Measurements from ENCODE around the gene GRAMD2A.

GRAMD2A gene

DNA sequence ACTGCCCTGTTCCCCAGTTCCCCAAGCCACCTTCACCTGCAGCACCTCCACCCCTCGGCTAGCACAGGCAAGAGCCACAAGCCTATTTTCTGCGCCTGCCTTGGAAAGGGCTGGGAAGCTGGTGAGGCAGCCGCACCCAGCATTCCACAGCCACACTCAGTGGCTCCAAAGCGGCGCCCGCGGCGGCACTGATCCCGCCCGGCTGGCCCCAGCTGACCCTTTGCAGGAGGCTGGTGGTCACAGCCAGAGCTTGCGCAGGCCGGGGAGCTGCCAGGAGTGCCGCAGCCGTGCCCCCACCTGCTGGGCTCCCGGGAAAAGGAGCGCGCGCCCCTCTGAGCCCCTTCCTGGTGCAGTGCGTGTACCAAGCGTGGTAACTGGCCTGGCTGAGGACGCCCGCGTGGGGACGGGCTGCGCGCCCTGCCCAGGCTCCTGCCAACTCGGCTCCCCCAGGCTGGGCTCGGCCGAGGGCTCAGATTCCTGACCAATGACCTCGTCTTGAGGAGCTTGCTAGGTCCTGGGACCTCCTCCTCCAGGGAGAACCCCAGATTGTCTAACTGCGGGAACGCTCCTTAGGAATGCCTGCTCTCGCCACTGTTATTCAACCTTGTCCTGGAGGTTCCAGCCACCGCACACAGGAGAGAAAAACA is 13.3 kb downstream of the GRAMD2A start (continued):
- TF ChIP-seq, protein P1, sequence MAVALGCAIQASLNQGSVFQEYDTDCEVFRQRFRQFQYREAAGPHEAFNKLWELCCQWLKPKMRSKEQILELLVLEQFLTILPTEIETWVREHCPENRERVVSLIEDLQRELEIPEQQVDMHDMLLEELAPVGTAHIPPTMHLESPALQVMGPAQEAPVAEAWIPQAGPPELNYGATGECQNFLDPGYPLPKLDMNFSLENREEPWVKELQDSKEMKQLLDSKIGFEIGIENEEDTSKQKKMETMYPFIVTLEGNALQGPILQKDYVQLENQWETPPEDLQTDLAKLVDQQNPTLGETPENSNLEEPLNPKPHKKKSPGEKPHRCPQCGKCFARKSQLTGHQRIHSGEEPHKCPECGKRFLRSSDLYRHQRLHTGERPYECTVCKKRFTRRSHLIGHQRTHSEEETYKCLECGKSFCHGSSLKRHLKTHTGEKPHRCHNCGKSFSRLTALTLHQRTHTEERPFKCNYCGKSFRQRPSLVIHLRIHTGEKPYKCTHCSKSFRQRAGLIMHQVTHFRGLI (tag by site-specific recombination; IDR thresholded peaks at IDR 0.05), result peak; percentile 86
- TF ChIP-seq SCRT2 (tag by site-specific recombination; IDR thresholded peaks at IDR 0.05) (0 out of 2 replicates have a peak, but pooled peaks have one; percentile 18), ZIC2 (tag by site-specific recombination; IDR thresholded peaks at IDR 0.05) (peak; percentile 86), GLIS1 (tag by site-specific recombination; IDR thresholded peaks at IDR 0.05) (peak; percentile 89), ZNF335 (tag by site-specific recombination; conservative IDR thresholded peaks at IDR 0.05) (peak; percentile 35; the same call in 1 of the 2 replicates), ZNF501 (tag by site-specific recombination; IDR thresholded peaks at IDR 0.05) (no peak)
- TF ChIP-seq, protein P2, sequence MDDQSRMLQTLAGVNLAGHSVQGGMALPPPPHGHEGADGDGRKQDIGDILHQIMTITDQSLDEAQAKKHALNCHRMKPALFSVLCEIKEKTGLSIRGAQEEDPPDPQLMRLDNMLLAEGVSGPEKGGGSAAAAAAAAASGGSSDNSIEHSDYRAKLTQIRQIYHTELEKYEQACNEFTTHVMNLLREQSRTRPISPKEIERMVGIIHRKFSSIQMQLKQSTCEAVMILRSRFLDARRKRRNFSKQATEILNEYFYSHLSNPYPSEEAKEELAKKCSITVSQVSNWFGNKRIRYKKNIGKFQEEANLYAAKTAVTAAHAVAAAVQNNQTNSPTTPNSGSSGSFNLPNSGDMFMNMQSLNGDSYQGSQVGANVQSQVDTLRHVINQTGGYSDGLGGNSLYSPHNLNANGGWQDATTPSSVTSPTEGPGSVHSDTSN (CRISPR knock-in tag; IDR thresholded peaks at IDR 0.05), result peak; percentile 71; the same call in 1 of the 2 replicates

DNA sequence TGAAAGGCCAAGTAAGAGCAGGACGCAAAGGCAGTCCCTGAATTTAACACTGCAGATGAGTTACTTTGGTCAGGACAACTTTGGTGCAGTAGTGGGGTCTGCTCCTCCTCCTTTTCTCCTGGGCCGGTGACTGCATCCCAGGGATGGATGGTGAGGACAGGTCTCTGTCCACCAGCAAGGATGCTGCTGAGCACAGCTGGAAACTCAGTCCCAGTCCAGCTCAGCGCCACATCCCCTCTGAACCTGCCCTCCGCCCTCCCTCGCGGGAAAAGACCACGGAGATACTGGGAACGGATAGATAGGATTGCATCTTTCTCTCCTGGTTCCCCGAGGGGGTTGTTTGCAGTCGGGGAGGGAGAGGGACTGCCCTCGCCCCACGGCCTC is 13.8 kb downstream of the GRAMD2A start:
- ChIA-PET POLR2A (interaction anchor here (0.5 to 0.6 kb wide), 2 partner anchors 47 to 440 kb away, joined by 3 to 8 read pairs; no protein-coding TSS in a partner anchor), CTCF (interaction anchor here (0.6 to 1.4 kb wide), 5 partner anchors 11 to 383 kb away, joined by 3 to 10 read pairs (median 4); no protein-coding TSS in a partner anchor)
- Histone ChIP-seq H3K36me3 (ENCODE audit: control insufficient read depth in 2 of 2, insufficient read depth in 1 of 2, low read length in 2 of 2) (no peaks in the 10 kb centered on the region), H3K4me3 (ENCODE audit: low read depth, low read length) (peak overlapping the region; percentile 9), H3K4me1 (ENCODE audit: control insufficient read depth, insufficient read depth, low read length) (peaks cover 6% of the 10 kb centered on the region; the same call in 1 of the 2 replicates), H3K27ac (ENCODE audit: extremely low read depth, low read depth, low read length) (no peak overlapping the region; the same call in 1 of the 2 replicates), H3K9me3 (ENCODE audit: control insufficient read depth, insufficient read depth, low read depth, low read length) (no peaks in the 10 kb centered on the region)
- TF ChIP-seq ZNF560 (tag by site-specific recombination; IDR thresholded peaks at IDR 0.05; ENCODE audit: borderline replicate concordance), result no peak
- no peak for TF ChIP-seq ZNF664 (tag by site-specific recombination; IDR thresholded peaks at IDR 0.05)
- no peak for TF ChIP-seq ZEB2 (tag by site-specific recombination; IDR thresholded peaks at IDR 0.05)
- TF ChIP-seq, protein P3, sequence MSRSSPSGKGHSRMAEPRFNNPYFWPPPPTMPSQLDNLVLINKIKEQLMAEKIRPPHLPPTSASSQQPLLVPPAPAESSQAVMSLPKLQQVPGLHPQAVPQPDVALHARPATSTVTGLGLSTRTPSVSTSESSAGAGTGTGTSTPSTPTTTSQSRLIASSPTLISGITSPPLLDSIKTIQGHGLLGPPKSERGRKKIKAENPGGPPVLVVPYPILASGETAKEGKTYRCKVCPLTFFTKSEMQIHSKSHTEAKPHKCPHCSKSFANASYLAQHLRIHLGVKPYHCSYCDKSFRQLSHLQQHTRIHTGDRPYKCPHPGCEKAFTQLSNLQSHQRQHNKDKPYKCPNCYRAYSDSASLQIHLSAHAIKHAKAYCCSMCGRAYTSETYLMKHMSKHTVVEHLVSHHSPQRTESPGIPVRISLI (tag by site-specific recombination; IDR thresholded peaks at IDR 0.05), result no peak
- TF ChIP-seq ZNF366 (tag by site-specific recombination; conservative IDR thresholded peaks at IDR 0.05), result 0 out of 2 replicates have a peak, but pooled peaks have one; percentile 26
- TF ChIP-seq PRDM1 (tag by site-specific recombination; IDR thresholded peaks at IDR 0.05), result no peak

DNA sequence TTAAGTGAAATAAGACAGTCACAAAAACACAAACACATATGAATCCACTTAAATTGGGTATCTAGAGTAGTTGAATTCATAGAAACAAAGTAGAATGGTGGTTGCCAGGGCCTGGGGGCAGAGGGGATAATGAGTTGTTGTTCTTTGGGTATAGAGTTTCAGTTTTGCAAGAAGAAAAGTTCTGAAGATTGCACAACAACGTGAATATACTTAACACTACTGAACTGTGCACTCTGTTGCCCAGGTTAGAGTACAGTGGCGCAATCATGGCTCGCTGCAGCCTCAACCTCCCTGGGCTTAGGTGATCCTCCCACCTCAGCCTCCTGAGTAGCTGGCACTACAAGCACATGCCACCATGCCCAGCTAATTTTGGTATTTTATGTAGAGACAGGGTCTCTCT is 14.9 kb downstream of the GRAMD2A start:
- Histone ChIP-seq H3K36me3 (ENCODE audit: control insufficient read depth in 2 of 2, insufficient read depth in 1 of 2, low read length in 2 of 2) (no peaks in the 10 kb centered on the region), H3K27ac (ENCODE audit: extremely low read depth, low read depth, low read length) (no peak overlapping the region), H3K4me3 (ENCODE audit: low read depth, low read length) (no peak overlapping the region), H3K4me1 (ENCODE audit: control insufficient read depth, insufficient read depth, low read length) (peaks cover 6% of the 10 kb centered on the region; the same call in 1 of the 2 replicates), H3K9me3 (ENCODE audit: control insufficient read depth, insufficient read depth, low read depth, low read length) (no peaks in the 10 kb centered on the region)
- ChIA-PET CTCF (no interaction called here), POLR2A (no interaction called here)
- TF ChIP-seq MYNN (tag by site-specific recombination; IDR thresholded peaks at IDR 0.05; ENCODE audit: borderline replicate concordance) (no peak), ZBTB8A (tag by site-specific recombination; IDR thresholded peaks at IDR 0.05) (peak; percentile 43; the same call in 1 of the 2 replicates), HOXD13 (CRISPR knock-in tag; IDR thresholded peaks at IDR 0.05; ENCODE audit: borderline replicate concordance) (no peak), IKZF3 (tag by site-specific recombination; IDR thresholded peaks at IDR 0.05) (no peak), ZNF157 (tag by site-specific recombination; IDR thresholded peaks at IDR 0.05) (no peak), ZNF146 (tag by site-specific recombination; IDR thresholded peaks at IDR 0.05) (no peak)
- TF ChIP-seq, protein P4, sequence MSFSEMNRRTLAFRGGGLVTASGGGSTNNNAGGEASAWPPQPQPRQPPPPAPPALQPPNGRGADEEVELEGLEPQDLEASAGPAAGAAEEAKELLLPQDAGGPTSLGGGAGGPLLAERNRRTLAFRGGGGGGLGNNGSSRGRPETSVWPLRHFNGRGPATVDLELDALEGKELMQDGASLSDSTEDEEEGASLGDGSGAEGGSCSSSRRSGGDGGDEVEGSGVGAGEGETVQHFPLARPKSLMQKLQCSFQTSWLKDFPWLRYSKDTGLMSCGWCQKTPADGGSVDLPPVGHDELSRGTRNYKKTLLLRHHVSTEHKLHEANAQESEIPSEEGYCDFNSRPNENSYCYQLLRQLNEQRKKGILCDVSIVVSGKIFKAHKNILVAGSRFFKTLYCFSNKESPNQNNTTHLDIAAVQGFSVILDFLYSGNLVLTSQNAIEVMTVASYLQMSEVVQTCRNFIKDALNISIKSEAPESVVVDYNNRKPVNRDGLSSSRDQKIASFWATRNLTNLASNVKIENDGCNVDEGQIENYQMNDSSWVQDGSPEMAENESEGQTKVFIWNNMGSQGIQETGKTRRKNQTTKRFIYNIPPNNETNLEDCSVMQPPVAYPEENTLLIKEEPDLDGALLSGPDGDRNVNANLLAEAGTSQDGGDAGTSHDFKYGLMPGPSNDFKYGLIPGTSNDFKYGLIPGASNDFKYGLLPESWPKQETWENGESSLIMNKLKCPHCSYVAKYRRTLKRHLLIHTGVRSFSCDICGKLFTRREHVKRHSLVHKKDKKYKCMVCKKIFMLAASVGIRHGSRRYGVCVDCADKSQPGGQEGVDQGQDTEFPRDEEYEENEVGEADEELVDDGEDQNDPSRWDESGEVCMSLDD (tag by site-specific recombination; IDR thresholded peaks at IDR 0.05), result no peak
- TF ChIP-seq, protein P5, sequence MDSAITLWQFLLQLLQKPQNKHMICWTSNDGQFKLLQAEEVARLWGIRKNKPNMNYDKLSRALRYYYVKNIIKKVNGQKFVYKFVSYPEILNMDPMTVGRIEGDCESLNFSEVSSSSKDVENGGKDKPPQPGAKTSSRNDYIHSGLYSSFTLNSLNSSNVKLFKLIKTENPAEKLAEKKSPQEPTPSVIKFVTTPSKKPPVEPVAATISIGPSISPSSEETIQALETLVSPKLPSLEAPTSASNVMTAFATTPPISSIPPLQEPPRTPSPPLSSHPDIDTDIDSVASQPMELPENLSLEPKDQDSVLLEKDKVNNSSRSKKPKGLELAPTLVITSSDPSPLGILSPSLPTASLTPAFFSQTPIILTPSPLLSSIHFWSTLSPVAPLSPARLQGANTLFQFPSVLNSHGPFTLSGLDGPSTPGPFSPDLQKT (IDR thresholded peaks at IDR 0.05; ENCODE audit: borderline replicate concordance, low read depth, low read length), result no peak
- TF ChIP-seq, protein P6, sequence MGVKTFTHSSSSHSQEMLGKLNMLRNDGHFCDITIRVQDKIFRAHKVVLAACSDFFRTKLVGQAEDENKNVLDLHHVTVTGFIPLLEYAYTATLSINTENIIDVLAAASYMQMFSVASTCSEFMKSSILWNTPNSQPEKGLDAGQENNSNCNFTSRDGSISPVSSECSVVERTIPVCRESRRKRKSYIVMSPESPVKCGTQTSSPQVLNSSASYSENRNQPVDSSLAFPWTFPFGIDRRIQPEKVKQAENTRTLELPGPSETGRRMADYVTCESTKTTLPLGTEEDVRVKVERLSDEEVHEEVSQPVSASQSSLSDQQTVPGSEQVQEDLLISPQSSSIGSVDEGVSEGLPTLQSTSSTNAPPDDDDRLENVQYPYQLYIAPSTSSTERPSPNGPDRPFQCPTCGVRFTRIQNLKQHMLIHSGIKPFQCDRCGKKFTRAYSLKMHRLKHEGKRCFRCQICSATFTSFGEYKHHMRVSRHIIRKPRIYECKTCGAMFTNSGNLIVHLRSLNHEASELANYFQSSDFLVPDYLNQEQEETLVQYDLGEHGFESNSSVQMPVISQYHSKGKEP (tag by site-specific recombination; IDR thresholded peaks at IDR 0.05), result peak; percentile 82
- TF ChIP-seq, protein P3 (tag by site-specific recombination; IDR thresholded peaks at IDR 0.05), result no peak

Data from HEK293 (cell line).